Measurements from ENCODE around the gene TRAPPC3.

DNA sequence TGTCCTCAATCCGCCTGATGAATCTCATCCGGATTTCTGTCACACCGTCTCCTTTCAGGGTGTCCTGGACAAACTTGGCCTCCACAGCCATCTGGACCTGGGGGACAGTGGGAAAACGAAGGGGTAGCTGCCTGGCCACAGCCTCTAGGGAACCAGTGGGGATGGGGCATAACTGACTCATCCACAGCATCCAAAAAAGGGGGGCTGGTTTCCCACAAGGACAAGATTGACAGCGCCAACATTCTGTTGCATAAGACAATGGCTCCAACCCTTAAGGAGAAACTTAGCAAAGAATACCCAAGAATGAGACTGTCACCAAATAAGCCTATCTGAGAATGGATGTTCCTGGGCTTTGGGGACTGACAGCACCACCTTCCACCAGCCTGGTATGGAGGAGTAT lies 12.1 kb downstream of the TRAPPC3 start:
- TF ChIP-seq CTCF (IDR thresholded peaks at IDR 0.05) (no peak), POLR2A (IDR thresholded peaks at IDR 0.05) (no peak)

All from body of pancreas (tissue), 4 donors.